Spleen (tissue), 11 donors: ENCODE data around the gene C15orf39. TPM values are rescaled to one million over a fixed set of nuclear protein-coding genes. Genes with fewer than 3 reads are reported as not detected.

Experiments
- DNase-seq: peaks from one replicate; pipeline ENCODE4 v3.0.0-alpha.2; 2020
- H3K27ac ChIP-seq, 8 donors: fragments of 200-600 bp; sonication (generic) in 7 of 8; 1 replicate in 4 of 8; 2 replicates in 4 of 8; pipeline versions ENCODE4 v1.5.0 to v1.8.0; 2016 to 2021; ENCODE audit warnings: inconsistent platforms in 4 of 8, mild to moderate bottlenecking in 4 of 8, moderate library complexity in 1 of 8
- H3K27me3 ChIP-seq, 7 donors: fragments of 200-600 bp; sonication (generic) in 6 of 7; replicated peaks in 1 of 7; 1 replicate in 4 of 7; 2 replicates in 3 of 7; pipeline versions ENCODE4 v1.5.0 to v1.8.0; 2016 to 2021; ENCODE audit warnings: inconsistent platforms in 3 of 7, mild to moderate bottlenecking in 1 of 7
- H3K36me3 ChIP-seq, 6 donors: fragments of 200-600 bp; sonication (generic) in 5 of 6; 1 replicate in 4 of 6; 2 replicates in 2 of 6; pipeline versions ENCODE4 v1.5.0 to v1.8.0; 2016 to 2021; ENCODE audit warnings: inconsistent platforms in 2 of 6
- H3K4me1 ChIP-seq, 6 donors: fragments of 200-600 bp; sonication (generic) in 5 of 6; 1 replicate in 3 of 6; 2 replicates in 3 of 6; pipeline versions ENCODE4 v1.5.0 to v1.8.0; 2016 to 2021; ENCODE audit warnings: inconsistent platforms in 3 of 6
- H3K4me3 ChIP-seq, 8 donors: fragments of 200-600 bp; sonication (generic) in 7 of 8; 1 replicate in 4 of 8; 2 replicates in 4 of 8; pipeline versions ENCODE4 v1.5.0 to v1.8.0; 2016 to 2021; ENCODE audit warnings: inconsistent platforms in 4 of 8, mild to moderate bottlenecking in 4 of 8, moderate library complexity in 2 of 8
- H3K9me3 ChIP-seq, 8 donors: fragments of 200-600 bp; sonication (generic) in 7 of 8; 1 replicate in 4 of 8; 2 replicates in 4 of 8; pipeline versions ENCODE4 v1.5.0 to v1.8.0; 2016 to 2021; ENCODE audit warnings: inconsistent platforms in 4 of 8
- CTCF ChIP-seq, 11 experiments: fragments of 200-600 bp in 7 of 11; fragments of 450-650 bp in 4 of 11; sonication (generic) in 4 of 11; IDR thresholded peaks in 8 of 11; conservative IDR thresholded peaks in 3 of 11; 1 replicate in 7 of 11; 2 replicates in 4 of 11; pipeline versions ENCODE4 v1.4.0 to v1.8.0; 2016 to 2021; ENCODE audit warnings: antibody characterized with exemption in 11 of 11, inconsistent platforms in 4 of 11, mild to moderate bottlenecking in 1 of 11
- POLR2A ChIP-seq, 3 donors: fragments of 450-650 bp; IDR thresholded peaks; one replicate each; pipeline ENCODE4 v1.5.1; 2017; ENCODE audit warnings: antibody characterized with exemption in 3 of 3, mild to moderate bottlenecking in 1 of 3
- POLR2AphosphoS5 ChIP-seq, 3 donors: sonication (generic); formaldehyde crosslinking; IDR thresholded peaks; one replicate each; pipeline ENCODE4 v1.5.1; 2017; ENCODE audit warnings: antibody characterized with exemption in 3 of 3
- WGBS, 5 donors: extraction: QIAGEN DNeasy Blood & Tissue Kit in 3 of 5; methylation state at CpG; one replicate each; pipeline versions ENCODE4 v1.1.5 to v1.1.7; 2013 to 2018; 5-methylcytosine and 5-hydroxymethylcytosine counted together
- intact Hi-C: fragments of 100-400 bp; cut with DNase I; formaldehyde crosslinking; loops from one replicate; pipeline ENCODE4 v1.15.0; 2023; ENCODE audit warnings: low total_unique reads
- polyA plus RNA-seq, 3 donors: library from polyadenylated mRNA; stranded (reverse); fragments of 200-250 nt; gene quantifications; one replicate each; pipeline ENCODE4 v1.2.1, GENCODE V29; 2013
- total RNA-seq, 7 donors: library from RNA; depleted of rRNA in 3 of 7; stranded (reverse); fragments of >200 nt in 3 of 7; fragmentation: NEBNext Ultra II Directional in 4 of 7; extraction: Animal tissue kit (Norgen Biotek cat#: 25700) in 4 of 7; gene quantifications; one replicate each; pipeline versions ENCODE4 v1.1.0 to v1.2.1, GENCODE V29; 2016 to 2021
- donor health status: healthy with polysubstance abuse.
- donor health status: DM: no; HTN: no; CAD: no; lungs with moderate emphysema.
- donor health status: DM: no; HTN: no; CAD: no.
- donor health status: Bipolar disorder and iron deficiency.
- donor health status: healthy.
- donor health status: DM: no; HTN: no; CAD: no.
- donor health status: DM: yes; HTN: yes; CAD: no.

C15orf39 gene
- total and polyA plus RNA-seq, 10 donors, result 6.9 to 70.2 (median 58.4) TPM

GRCh38 chr15:75230551-75231371, 29.1 kb downstream of the C15orf39 start:
- intact Hi-C loops, result no loop called here
- Histone ChIP-seq H3K36me3 (no peaks in the 10 kb centered on the region), H3K4me3 (no peak overlapping the region), H3K9me3 (no peaks in the 10 kb centered on the region), H3K27ac (no peak overlapping the region), H3K4me1 (no peaks in the 10 kb centered on the region), H3K27me3 (peaks cover 0 to 63% (median 0%) of the 10 kb centered on the region in 7 donors)
- peak; percentile 51 for DNase-seq
- WGBS, 5 donors, result 65 to 77% (median 75%) methylated on average over 15 to 16 of the region's 16 CpGs
- TF ChIP-seq POLR2A (IDR thresholded peaks at IDR 0.05), result no peak
- TF ChIP-seq CTCF (IDR thresholded peaks at IDR 0.05 in 8 of 11, conservative IDR thresholded peaks at IDR 0.05 in 3 of 11), result no peak
- TF ChIP-seq POLR2AphosphoS5 (IDR thresholded peaks at IDR 0.05), result no peak

- Histone ChIP-seq H3K27me3 (peaks cover 0 to 73% (median 0%) of the 10 kb centered on the region in 7 donors), H3K4me3 (no peak overlapping the region), H3K4me1 (no peaks in the 10 kb centered on the region), H3K27ac (no peak overlapping the region), H3K9me3 (no peaks in the 10 kb centered on the region), H3K36me3 (no peaks in the 10 kb centered on the region)
- intact Hi-C loops, result no loop called here
- TF ChIP-seq POLR2A (IDR thresholded peaks at IDR 0.05), result no peak
- no peak for TF ChIP-seq CTCF (IDR thresholded peaks at IDR 0.05 in 8 of 11, conservative IDR thresholded peaks at IDR 0.05 in 3 of 11)
- TF ChIP-seq POLR2AphosphoS5 (IDR thresholded peaks at IDR 0.05), result no peak
- DNase-seq, result peak; percentile 36
- WGBS, 5 donors, result 50 to 62% (median 57%) methylated on average over 4 of the region's 4 CpGs
Measured at GRCh38 chr15:75231836-75232235, 30.2 kb downstream of the C15orf39 start.

- TF ChIP-seq CTCF (IDR thresholded peaks at IDR 0.05 in 8 of 11, conservative IDR thresholded peaks at IDR 0.05 in 3 of 11) (no peak), POLR2AphosphoS5 (IDR thresholded peaks at IDR 0.05) (no peak), POLR2A (IDR thresholded peaks at IDR 0.05) (no peak)
Measured at GRCh38 chr15:75232252-75232813, 30.7 kb downstream of the C15orf39 start.

GRCh38 chr15:75232826-75233503, 31.3 kb downstream of the C15orf39 start:
- Histone ChIP-seq H3K27me3 (peaks cover 0 to 83% (median 0%) of the 10 kb centered on the region in 7 donors), H3K9me3 (no peaks in the 10 kb centered on the region), H3K36me3 (no peaks in the 10 kb centered on the region), H3K4me1 (no peaks in the 10 kb centered on the region), H3K27ac (no peak overlapping the region), H3K4me3 (no peak overlapping the region)
- TF ChIP-seq POLR2A (IDR thresholded peaks at IDR 0.05) (no peak), CTCF (IDR thresholded peaks at IDR 0.05 in 8 of 11, conservative IDR thresholded peaks at IDR 0.05 in 3 of 11) (no peak), POLR2AphosphoS5 (IDR thresholded peaks at IDR 0.05) (no peak)
- intact Hi-C loops, result no loop called here
- peak; percentile 64 for DNase-seq
- WGBS, 5 donors, result 87 to 91% (median 88%) methylated on average over 17 of the region's 17 CpGs

More at GRCh38 chr15:75232252-75232813, 30.7 kb downstream of the C15orf39 start:
- peaks cover 0 to 78% (median 0%) of the 10 kb centered on the region in 7 donors for H3K27me3 ChIP-seq
- peak; percentile 29 for DNase-seq
- no peaks in the 10 kb centered on the region for H3K4me1 ChIP-seq
- H3K27ac ChIP-seq, result no peak overlapping the region
- no peak overlapping the region for H3K4me3 ChIP-seq
- H3K36me3 ChIP-seq, result no peaks in the 10 kb centered on the region
- H3K9me3 ChIP-seq, result no peaks in the 10 kb centered on the region
- intact Hi-C loops, result no loop called here
- WGBS, 5 donors, result 86 to 92% (median 91%) methylated on average over 12 of the region's 12 CpGs
